Measurements from ENCODE around the gene CALHM2. TPM values are rescaled to one million over a fixed set of nuclear protein-coding genes. Genes with fewer than 3 reads are reported as not detected.

CALHM2 gene
- total RNA-seq, 8 experiments from 2014 or later = 1.1 to 32.8 (median 3.7) TPM

GRCh38 chr10:103443475-103444185 is 8.5 kb downstream of the CALHM2 start:
- in situ Hi-C loops (cut with MboI; ENCODE audit: low pct_unique_long_range_greater_than_20kb in 2 of 9, low sequenced_read_pairs in 9 of 9, unreplicated experiment in 9 of 9) = no loop called here
- H3K4me3 ChIP-seq = no peak overlapping the region
- WGBS, 10 experiments = 66 to 100% (median 90%) methylated on average over 2 to 17 of the region's 23 CpGs; no CpG with 5 or more reads in 3 of the 10 experiments
- no peaks in the 10 kb centered on the region for H3K4me1 ChIP-seq (replicated peaks in 1 of 2)
- no peak for ATAC-seq (replicated peaks in 6 of 8)
- no peak overlapping the region for H3K27ac ChIP-seq

DNA sequence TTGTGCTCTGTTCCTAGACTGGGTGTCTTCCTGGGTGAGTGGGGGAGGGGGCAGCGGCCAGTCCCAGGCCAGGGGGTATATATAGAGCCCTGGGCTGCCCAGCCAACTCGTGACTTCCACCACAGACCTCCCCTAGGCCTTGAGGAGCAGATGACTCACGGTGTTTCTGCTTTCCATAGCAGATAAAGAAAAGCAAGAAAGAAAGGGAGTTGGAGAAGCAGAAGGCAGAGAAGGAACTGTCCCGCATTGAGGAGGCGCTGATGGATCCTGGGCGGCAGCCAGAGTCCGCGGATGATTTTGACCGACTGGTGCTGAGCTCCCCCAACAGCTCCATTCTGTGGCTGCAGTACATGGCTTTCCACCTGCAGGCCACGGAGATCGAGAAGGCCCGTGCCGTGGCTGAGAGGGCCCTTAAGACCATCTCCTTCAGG is 10.1 kb downstream of the CALHM2 start:
- no peak overlapping the region for H3K27ac ChIP-seq
- 53 to 100% (median 96%) methylated on average over 1 to 5 of the region's 13 CpGs; no CpG with 5 or more reads in 5 of the 10 experiments for WGBS, 10 experiments
- in situ Hi-C loops (cut with MboI; ENCODE audit: low pct_unique_long_range_greater_than_20kb in 2 of 9, low sequenced_read_pairs in 9 of 9, unreplicated experiment in 9 of 9) = no loop called here

DNA sequence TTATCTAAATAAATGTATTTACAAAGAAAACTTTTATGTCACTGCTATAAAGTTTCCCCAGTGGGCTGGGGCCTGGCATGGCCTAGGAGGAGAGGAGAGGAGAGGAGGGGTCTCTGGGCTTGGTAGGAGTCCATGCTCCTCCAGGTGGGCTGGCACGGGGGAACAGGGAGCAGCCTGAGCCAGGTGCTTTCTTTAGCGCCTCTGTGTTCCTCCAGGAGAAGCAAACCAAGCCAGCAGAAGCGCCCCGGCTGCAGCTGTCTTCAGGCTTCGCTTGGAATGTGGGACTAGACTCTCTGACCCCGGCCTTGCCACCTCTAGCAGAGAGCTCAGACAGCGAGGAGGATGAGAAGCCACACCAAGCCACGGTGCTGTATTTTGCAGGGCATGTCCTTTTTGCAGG is 10.6 kb downstream of the CALHM2 start:
- Histone ChIP-seq H3K4me3 (no peak overlapping the region), H3K4me1 (replicated peaks in 1 of 2) (no peaks in the 10 kb centered on the region), H3K27ac (no peak overlapping the region)
- in situ Hi-C loops (cut with MboI; ENCODE audit: low pct_unique_long_range_greater_than_20kb in 2 of 9, low sequenced_read_pairs in 9 of 9, unreplicated experiment in 9 of 9) = no loop called here
- ATAC-seq (replicated peaks in 6 of 8) = no peak
- 76 to 100% methylated on average over 2 to 3 of the region's 8 CpGs; no CpG with 5 or more reads in 8 of the 10 experiments for WGBS, 10 experiments

More for the DNA sequence above, 10.1 kb downstream of the CALHM2 start:
- Histone ChIP-seq H3K4me3 (no peak overlapping the region), H3K4me1 (replicated peaks in 1 of 2) (no peaks in the 10 kb centered on the region)
- no peak for ATAC-seq (replicated peaks in 6 of 8)

GRCh38 chr10:103441206-103441605 is 11.0 kb downstream of the CALHM2 start:
- no peak for ATAC-seq (replicated peaks in 6 of 8)
- in situ Hi-C loops (cut with MboI; ENCODE audit: low pct_unique_long_range_greater_than_20kb in 2 of 9, low sequenced_read_pairs in 9 of 9, unreplicated experiment in 9 of 9) = no loop called here
- no peak overlapping the region for H3K4me3 ChIP-seq
- 80 to 97% (median 90%) methylated on average over 2 to 6 of the region's 8 CpGs; no CpG with 5 or more reads in 4 of the 10 experiments for WGBS, 10 experiments
- no peak overlapping the region for H3K27ac ChIP-seq
- H3K4me1 ChIP-seq (replicated peaks in 1 of 2) = no peaks in the 10 kb centered on the region

- 70 to 100% (median 100%) methylated on average over 2 to 3 of the region's 14 CpGs; no CpG with 5 or more reads in 7 of the 10 experiments for WGBS, 10 experiments
- in situ Hi-C loops (cut with MboI; ENCODE audit: low pct_unique_long_range_greater_than_20kb in 2 of 9, low sequenced_read_pairs in 9 of 9, unreplicated experiment in 9 of 9) = no loop called here
- ATAC-seq (replicated peaks in 6 of 8) = no peak
- H3K4me3 ChIP-seq = no peak overlapping the region
- no peak overlapping the region for H3K27ac ChIP-seq
- no peaks in the 10 kb centered on the region for H3K4me1 ChIP-seq (replicated peaks in 1 of 2)
These were observed 11.8 kb downstream of the CALHM2 start for GRCh38 chr10:103440416-103440815.

DNA sequence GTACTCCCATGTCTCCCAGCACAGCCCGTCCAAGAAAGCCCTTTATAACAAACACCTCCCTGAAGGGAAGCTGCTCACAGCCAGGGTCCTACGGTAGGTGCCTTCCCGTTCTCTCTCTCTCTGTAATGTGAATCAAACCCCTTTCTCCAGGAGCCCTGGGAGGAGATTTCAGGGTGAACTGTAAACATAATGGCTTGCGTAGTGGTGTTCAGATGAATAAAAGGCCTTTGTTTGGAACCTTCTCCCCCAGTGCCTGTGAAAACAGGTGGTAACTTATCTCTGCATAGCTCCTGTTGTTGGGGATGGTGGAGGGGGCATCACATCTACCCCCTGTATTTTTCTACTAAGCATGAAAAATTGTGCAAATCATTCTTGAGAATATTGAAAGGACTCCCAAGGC is 12.4 kb downstream of the CALHM2 start:
- no peaks in the 10 kb centered on the region for H3K4me1 ChIP-seq (replicated peaks in 1 of 2)
- in situ Hi-C loops (cut with MboI; ENCODE audit: low pct_unique_long_range_greater_than_20kb in 2 of 9, low sequenced_read_pairs in 9 of 9, unreplicated experiment in 9 of 9) = no loop called here
- 74 to 95% (median 90%) methylated on average over 2 to 4 of the region's 4 CpGs; no CpG with 5 or more reads in 5 of the 10 experiments for WGBS, 10 experiments
- H3K27ac ChIP-seq = no peak overlapping the region
- no peak overlapping the region for H3K4me3 ChIP-seq
- ATAC-seq (replicated peaks in 6 of 8) = no peak

- H3K4me3 ChIP-seq = no peak overlapping the region
- WGBS, 10 experiments = 67 to 100% (median 86%) methylated on average over 1 to 2 of the region's 2 CpGs; no CpG with 5 or more reads in 7 of the 10 experiments
- ATAC-seq (replicated peaks in 6 of 8) = no peak
- H3K27ac ChIP-seq = no peak overlapping the region
- H3K4me1 ChIP-seq (replicated peaks in 1 of 2) = no peaks in the 10 kb centered on the region
- in situ Hi-C loops (cut with MboI; ENCODE audit: low pct_unique_long_range_greater_than_20kb in 2 of 9, low sequenced_read_pairs in 9 of 9, unreplicated experiment in 9 of 9) = no loop called here
These were observed 18.3 kb downstream of the CALHM2 start for GRCh38 chr10:103433858-103434257.

DNA sequence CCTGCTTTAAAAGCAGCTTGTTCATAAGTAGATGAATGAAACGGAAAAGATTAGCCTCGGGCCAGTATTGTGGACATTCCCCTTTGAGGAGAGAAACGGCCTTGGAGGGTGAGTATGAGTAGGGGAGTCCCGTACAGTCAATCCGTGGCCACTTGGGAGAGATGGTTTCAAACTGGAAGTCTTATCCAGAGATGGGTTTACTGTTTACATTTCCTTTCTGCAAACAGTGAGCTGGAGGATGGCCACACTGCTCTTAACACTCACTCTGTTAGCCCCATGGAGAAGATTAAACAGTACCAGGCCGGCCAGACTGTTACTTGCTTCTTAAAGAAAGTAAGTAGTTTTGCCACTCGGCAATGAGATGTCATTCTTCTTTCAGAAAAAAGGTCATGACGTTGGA is 20.3 kb downstream of the CALHM2 start:
- in situ Hi-C loops (cut with MboI; ENCODE audit: low pct_unique_long_range_greater_than_20kb in 2 of 9, low sequenced_read_pairs in 9 of 9, unreplicated experiment in 9 of 9) = no loop called here
- Histone ChIP-seq H3K27ac (no peak overlapping the region), H3K4me3 (no peak overlapping the region), H3K4me1 (replicated peaks in 1 of 2) (no peaks in the 10 kb centered on the region)
- WGBS, 10 experiments = 65 to 96% (median 87%) methylated on average over 2 to 8 of the region's 8 CpGs
- peak in 2 of 8 experiments; percentile 32 to 89 for ATAC-seq (replicated peaks in 6 of 8)

DNA sequence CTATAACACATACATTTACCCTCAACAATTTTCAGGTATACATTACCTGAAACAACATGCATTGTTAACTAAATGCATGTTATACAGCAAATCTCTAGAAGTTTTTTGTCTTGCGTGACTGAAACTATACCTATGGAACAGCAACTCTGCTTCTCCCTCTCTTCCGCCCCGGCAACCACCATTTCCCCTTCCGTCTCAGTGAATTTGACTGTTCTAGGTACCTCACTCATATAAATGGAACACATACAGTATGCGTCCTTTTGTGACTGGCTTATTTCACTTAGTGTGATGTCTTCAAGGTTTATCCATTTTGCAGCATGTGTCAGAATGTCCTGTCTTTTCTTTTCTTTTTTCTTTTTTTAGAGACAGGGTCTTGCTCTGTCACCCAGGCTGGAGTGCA is 22.5 kb downstream of the CALHM2 start:
- in situ Hi-C loops (cut with MboI; ENCODE audit: low pct_unique_long_range_greater_than_20kb in 2 of 9, low sequenced_read_pairs in 9 of 9, unreplicated experiment in 9 of 9) = no loop called here
- WGBS, 10 experiments = 83 to 100% (median 96%) methylated on average over 2 to 5 of the region's 5 CpGs; no CpG with 5 or more reads in 1 of the 10 experiments
- Histone ChIP-seq H3K27ac (no peak overlapping the region), H3K4me1 (replicated peaks in 1 of 2) (no peaks in the 10 kb centered on the region), H3K4me3 (no peak overlapping the region)
- ATAC-seq (replicated peaks in 6 of 8) = no peak

DNA sequence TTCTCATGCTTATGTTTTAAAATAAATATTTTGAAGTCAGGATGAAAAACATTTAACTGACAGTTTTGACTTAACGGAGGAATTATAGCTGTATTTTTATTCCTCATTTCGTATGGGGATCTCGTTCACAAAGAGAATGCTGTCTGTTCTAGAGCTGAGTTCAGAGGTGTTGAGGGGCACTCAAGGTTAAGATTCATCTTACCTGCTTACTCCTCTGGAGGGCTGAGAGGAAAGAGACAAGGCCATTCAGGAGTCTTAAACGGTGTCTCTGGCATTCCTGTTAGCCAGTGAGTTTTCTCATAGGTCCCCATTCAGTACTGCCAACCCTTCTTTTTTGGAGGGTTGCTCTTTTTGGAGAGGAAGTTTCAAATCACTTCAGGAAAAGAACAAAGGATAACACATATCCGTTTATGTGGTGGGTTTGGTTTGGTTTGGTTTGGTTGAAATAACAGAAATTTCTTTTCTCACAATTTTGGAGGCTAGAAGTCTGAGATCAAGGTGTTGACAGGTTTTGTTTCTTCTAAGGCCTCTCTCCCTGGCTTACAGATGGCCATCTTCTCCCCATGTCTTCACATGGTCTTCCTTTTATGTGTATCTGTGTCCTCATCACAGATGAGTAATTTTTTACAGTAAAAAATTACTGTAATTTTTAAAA is 23.1 kb downstream of the CALHM2 start:
- no peaks in the 10 kb centered on the region for H3K4me1 ChIP-seq (replicated peaks in 1 of 2)
- no peak overlapping the region for H3K4me3 ChIP-seq
- WGBS, 10 experiments = 17 to 100% (median 87%) methylated on average over 1 to 5 of the region's 5 CpGs; no CpG with 5 or more reads in 1 of the 10 experiments
- no peak overlapping the region for H3K27ac ChIP-seq
- ATAC-seq (replicated peaks in 6 of 8) = no peak
- in situ Hi-C loops (cut with MboI; ENCODE audit: low pct_unique_long_range_greater_than_20kb in 2 of 9, low sequenced_read_pairs in 9 of 9, unreplicated experiment in 9 of 9) = no loop called here

- ATAC-seq (replicated peaks in 6 of 8) = no peak
- Histone ChIP-seq H3K27ac (no peak overlapping the region), H3K4me3 (no peak overlapping the region), H3K4me1 (replicated peaks in 1 of 2) (no peaks in the 10 kb centered on the region)
- in situ Hi-C loops (cut with MboI; ENCODE audit: low pct_unique_long_range_greater_than_20kb in 2 of 9, low sequenced_read_pairs in 9 of 9, unreplicated experiment in 9 of 9) = no loop called here
- WGBS, 10 experiments = 76 to 98% (median 90%) methylated on average over 4 to 9 of the region's 9 CpGs; no CpG with 5 or more reads in 1 of the 10 experiments
These were observed 24.3 kb downstream of the CALHM2 start for GRCh38 chr10:103427866-103428265.

- 53 to 100% (median 90%) methylated on average over 1 to 4 of the region's 5 CpGs; no CpG with 5 or more reads in 6 of the 10 experiments for WGBS, 10 experiments
- in situ Hi-C loops (cut with MboI; ENCODE audit: low pct_unique_long_range_greater_than_20kb in 2 of 9, low sequenced_read_pairs in 9 of 9, unreplicated experiment in 9 of 9) = loop anchor here in 1 of 9 experiments (25.0 kb wide), 1 partner anchor 164 kb away; no protein-coding TSS in a partner anchor
- no peak overlapping the region for H3K27ac ChIP-seq
- no peaks in the 10 kb centered on the region for H3K4me1 ChIP-seq (replicated peaks in 1 of 2)
- no peak overlapping the region for H3K4me3 ChIP-seq
- ATAC-seq (replicated peaks in 6 of 8) = peak in 2 of 8 experiments; percentile 75 to 87
These were observed 28.4 kb downstream of the CALHM2 start for GRCh38 chr10:103423748-103424147.

- no peaks in the 10 kb centered on the region for H3K4me1 ChIP-seq (replicated peaks in 1 of 2)
- H3K4me3 ChIP-seq = no peak overlapping the region
- ATAC-seq (replicated peaks in 6 of 8) = peak in 2 of 8 experiments; percentile 67 to 71
- no peak overlapping the region for H3K27ac ChIP-seq
- 59 to 100% (median 92%) methylated on average over 2 to 4 of the region's 4 CpGs; no CpG with 5 or more reads in 2 of the 10 experiments for WGBS, 10 experiments
- in situ Hi-C loops (cut with MboI; ENCODE audit: low pct_unique_long_range_greater_than_20kb in 2 of 9, low sequenced_read_pairs in 9 of 9, unreplicated experiment in 9 of 9) = loop anchor here in 1 of 9 experiments (25.0 kb wide), 1 partner anchor 168 kb away; no protein-coding TSS in a partner anchor
These were observed 33.1 kb downstream of the CALHM2 start for GRCh38 chr10:103419101-103419500.
